NT2/D1 (cell line): ENCODE results near the gene ICA1.
"Not testable (repeated sequence)": the region's sequence is repeated elsewhere in the genome, so short reads cannot be mapped to it uniquely, and the experiment has no call there.

Experiments used
- SUZ12 ChIP-seq: IDR thresholded peaks from 2 replicates; pipeline ENCODE4 v1.6.1; 2011; ENCODE audit not compliant: insufficient read length, insufficient read depth; ENCODE audit errors: extremely low read depth
- YY1 ChIP-seq: IDR thresholded peaks from 2 replicates; pipeline ENCODE4 v1.6.1; 2011; ENCODE audit not compliant: insufficient read length, insufficient read depth
- ZNF274 ChIP-seq: IDR thresholded peaks from 2 replicates; pipeline ENCODE4 v1.6.1; 2011; ENCODE audit warnings: mild to moderate bottlenecking, low read depth, low read length

GRCh38 chr7:8245032-8245431, 16.9 kb downstream of the ICA1 start:
- not testable (repeated sequence) for TF ChIP-seq YY1, SUZ12, ZNF274
